ENCODE results near the gene GIGYF1.

GRCh38 chr7:100675581-100676350 is 18.3 kb downstream of the GIGYF1 start:
- TF ChIP-seq POLR2A (IDR thresholded peaks at IDR 0.05; ENCODE audit: low read depth, low read length) (no peak), RFX5 (IDR thresholded peaks at IDR 0.05; ENCODE audit: low read depth, low read length) (no peak), CTCF (conservative IDR thresholded peaks at IDR 0.05; ENCODE audit: low read depth, low read length) (no peak), FOS (IDR thresholded peaks at IDR 0.05; ENCODE audit: low read depth, low read length) (no peak), ELK1 (IDR thresholded peaks at IDR 0.05; ENCODE audit: borderline replicate concordance, low read depth, low read length) (no peak), MAZ (IDR thresholded peaks at IDR 0.05; ENCODE audit: borderline replicate concordance, low read depth, low read length) (peak; percentile 78), BHLHE40 (IDR thresholded peaks at IDR 0.05; ENCODE audit: low read depth, low read length) (no peak), MXI1 (IDR thresholded peaks at IDR 0.05; ENCODE audit: borderline replicate concordance, low read depth, low read length) (no peak), USF2 (IDR thresholded peaks at IDR 0.05; ENCODE audit: low read depth, low read length) (no peak), RAD21 (IDR thresholded peaks at IDR 0.05; ENCODE audit: low read length) (no peak)

All from IMR-90 (cell line).